Measurements from ENCODE around the gene PDSS2. TPM values are rescaled to one million over a fixed set of nuclear protein-coding genes. Genes with fewer than 3 reads are reported as not detected.
"Not testable (repeated sequence)": the region's sequence is repeated elsewhere in the genome, so short reads cannot be mapped to it uniquely, and the experiment has no call there.

PDSS2 gene
- polyA plus RNA-seq, 1 donor from 2014 or later, result 4.6 TPM

GRCh38 chr6:107144014-107144413 is 315.4 kb downstream of the PDSS2 start:
- Histone ChIP-seq H3K4me3 (ENCODE audit: low read length) (no peak overlapping the region), H3K27ac (ENCODE audit: low read length) (no peak overlapping the region), H3K36me3 (ENCODE audit: insufficient read depth, low read length) (no peaks in the 10 kb centered on the region), H3K9me2 (ENCODE audit: insufficient read depth, low read length) (no peaks in the 10 kb centered on the region), H3K4me2 (ENCODE audit: low read length) (no peak overlapping the region), H3K9ac (ENCODE audit: low read length) (no peak overlapping the region), H3F3A (ENCODE audit: insufficient read depth, low read length, poor library complexity, severe bottlenecking) (no peaks in the 10 kb centered on the region), H4K20me1 (ENCODE audit: insufficient read depth) (no peaks in the 10 kb centered on the region), H2AFZ (ENCODE audit: low read depth, low read length) (no peak overlapping the region), H3K9me3 (ENCODE audit: low read length) (no peaks in the 10 kb centered on the region), H3K79me2 (replicated peaks; ENCODE audit: insufficient read depth, low read length) (no peaks in the 10 kb centered on the region), H3K27me3 (ENCODE audit: insufficient read depth, low read depth, low read length) (no peaks in the 10 kb centered on the region)
- TF ChIP-seq CTCF (IDR thresholded peaks at IDR 0.05; ENCODE audit: poor library complexity, severe bottlenecking) (no peak), EP300 (conservative IDR thresholded peaks at IDR 0.05; ENCODE audit: poor library complexity, severe bottlenecking) (no peak), SMC3 (conservative IDR thresholded peaks at IDR 0.05; ENCODE audit: poor library complexity) (no peak), REST (IDR thresholded peaks at IDR 0.05; ENCODE audit: borderline replicate concordance) (no peak), TAF1 (IDR thresholded peaks at IDR 0.05; ENCODE audit: low read depth) (no peak), RAD21 (conservative IDR thresholded peaks at IDR 0.05) (no peak), MXI1 (conservative IDR thresholded peaks at IDR 0.05; ENCODE audit: poor library complexity, severe bottlenecking) (no peak), EZH2 (IDR thresholded peaks at IDR 0.05; ENCODE audit: borderline replicate concordance, insufficient read depth, low read length, poor library complexity, severe bottlenecking) (no peak), POLR2AphosphoS5 (IDR thresholded peaks at IDR 0.05) (no peak)

GRCh38 chr6:107140581-107140980 is 318.8 kb downstream of the PDSS2 start:
- no peak overlapping the region for H3K27ac ChIP-seq (ENCODE audit: low read length)
- H3K4me3 ChIP-seq (ENCODE audit: low read length), result no peak overlapping the region
- TF ChIP-seq REST (IDR thresholded peaks at IDR 0.05; ENCODE audit: borderline replicate concordance) (no peak), POLR2AphosphoS5 (IDR thresholded peaks at IDR 0.05) (no peak), CTCF (IDR thresholded peaks at IDR 0.05; ENCODE audit: poor library complexity, severe bottlenecking) (no peak), MXI1 (conservative IDR thresholded peaks at IDR 0.05; ENCODE audit: poor library complexity, severe bottlenecking) (no peak), SMC3 (conservative IDR thresholded peaks at IDR 0.05; ENCODE audit: poor library complexity) (no peak), RAD21 (conservative IDR thresholded peaks at IDR 0.05) (no peak), TAF1 (IDR thresholded peaks at IDR 0.05; ENCODE audit: low read depth) (no peak), EP300 (conservative IDR thresholded peaks at IDR 0.05; ENCODE audit: poor library complexity, severe bottlenecking) (no peak), EZH2 (IDR thresholded peaks at IDR 0.05; ENCODE audit: borderline replicate concordance, insufficient read depth, low read length, poor library complexity, severe bottlenecking) (no peak)
- no peaks in the 10 kb centered on the region for H4K20me1 ChIP-seq (ENCODE audit: insufficient read depth)
- no peaks in the 10 kb centered on the region for H3K9me2 ChIP-seq (ENCODE audit: insufficient read depth, low read length)
- no peak overlapping the region for H3K9ac ChIP-seq (ENCODE audit: low read length)
- no peaks in the 10 kb centered on the region for H3K36me3 ChIP-seq (ENCODE audit: insufficient read depth, low read length)
- H3K4me2 ChIP-seq (ENCODE audit: low read length), result no peak overlapping the region
- no peak overlapping the region for H2AFZ ChIP-seq (ENCODE audit: low read depth, low read length)
- no peaks in the 10 kb centered on the region for H3F3A ChIP-seq (ENCODE audit: insufficient read depth, low read length, poor library complexity, severe bottlenecking)
- no peaks in the 10 kb centered on the region for H3K9me3 ChIP-seq (ENCODE audit: low read length)
- H3K79me2 ChIP-seq (replicated peaks; ENCODE audit: insufficient read depth, low read length), result no peaks in the 10 kb centered on the region
- H3K27me3 ChIP-seq (ENCODE audit: insufficient read depth, low read depth, low read length), result no peaks in the 10 kb centered on the region

- H3K4me2 ChIP-seq (ENCODE audit: low read length); H2AFZ ChIP-seq (ENCODE audit: low read depth, low read length); H3K36me3 ChIP-seq (ENCODE audit: insufficient read depth, low read length); H3K9ac ChIP-seq (ENCODE audit: low read length); H3K27ac ChIP-seq (ENCODE audit: low read length); H3K9me3 ChIP-seq (ENCODE audit: low read length); H3K9me2 ChIP-seq (ENCODE audit: insufficient read depth, low read length); H4K20me1 ChIP-seq (ENCODE audit: insufficient read depth); H3K79me2 ChIP-seq (replicated peaks; ENCODE audit: insufficient read depth, low read length); H3K4me3 ChIP-seq (ENCODE audit: low read length); H3K27me3 ChIP-seq (ENCODE audit: insufficient read depth, low read depth, low read length); H3F3A ChIP-seq (ENCODE audit: insufficient read depth, low read length, poor library complexity, severe bottlenecking): not testable (repeated sequence)
These were observed 323.0 kb downstream of the PDSS2 start for GRCh38 chr6:107136324-107136723.
